ENCODE results near the gene SLC44A5. TPM values are rescaled to one million over a fixed set of nuclear protein-coding genes. Genes with fewer than 3 reads are reported as not detected.

SLC44A5 gene
- polyA plus RNA-seq, 3 donors = not detected

DNA sequence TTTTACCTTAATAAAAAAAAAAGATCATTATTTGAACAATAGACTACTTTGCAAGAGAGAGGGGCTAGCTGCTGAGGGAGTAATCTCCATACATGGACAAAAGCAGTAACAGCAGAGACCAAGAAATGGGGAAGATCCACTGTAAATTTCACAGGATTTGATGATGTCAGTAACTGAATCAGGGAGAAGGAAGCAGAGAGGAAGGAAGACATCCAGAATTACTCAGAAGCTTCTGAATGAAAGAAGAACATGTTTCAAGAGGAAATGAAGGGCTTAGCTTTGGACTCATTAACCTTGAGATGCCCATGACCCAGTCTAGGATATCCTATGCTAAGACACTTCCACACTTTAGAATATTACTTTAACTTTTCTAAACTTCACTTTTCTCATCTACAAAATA is 60.4 kb downstream of the SLC44A5 start:
- H3K27ac Mint-ChIP-seq = no peak overlapping the region
- intact Hi-C loops (cut with micrococcal nuclease) = no loop called here
- peaks cover 0 to 4% (median 0%) of the 10 kb centered on the region in 7 donors for H3K9me3 Mint-ChIP-seq
- Histone ChIP-seq H3K79me2 (ENCODE audit: insufficient read depth, low read length) (no peaks in the 10 kb centered on the region), H3K4me2 (replicated peaks; ENCODE audit: extremely low read depth, low read length, poor library complexity, severe bottlenecking) (no peak overlapping the region), H2AFZ (ENCODE audit: insufficient read depth, low read depth, low read length, poor library complexity, severe bottlenecking) (no peak overlapping the region), H3K4me3 (replicated peaks in 1 of 3; ENCODE audit: low read depth in 2 of 3, low read length in 3 of 3) (no peak overlapping the region), H4K20me1 (ENCODE audit: insufficient read depth, low read length) (no peaks in the 10 kb centered on the region), H3K27me3 (ENCODE audit: control insufficient read depth in 2 of 2, insufficient read depth in 2 of 2, low read length in 2 of 2) (no peaks in the 10 kb centered on the region), H3K4me1 (ENCODE audit: control insufficient read depth in 1 of 2, insufficient read depth in 2 of 2, low read length in 2 of 2) (no peaks in the 10 kb centered on the region), H3K9me3 (replicated peaks in 1 of 2; ENCODE audit: control insufficient read depth in 1 of 2, insufficient read depth in 1 of 2, low read length in 2 of 2) (peaks cover 3 to 7% of the 10 kb centered on the region in 2 donors), H3K9ac (ENCODE audit: insufficient read depth, low read length, poor library complexity, severe bottlenecking) (no peak overlapping the region), H3K36me3 (replicated peaks in 1 of 2; ENCODE audit: control insufficient read depth in 1 of 2, insufficient read depth in 2 of 2, low read length in 2 of 2) (no peaks in the 10 kb centered on the region), H3K27ac (ENCODE audit: low read depth in 1 of 2, low read length in 2 of 2) (no peak overlapping the region)
- no peaks in the 10 kb centered on the region for H3K36me3 Mint-ChIP-seq
- H3K4me3 Mint-ChIP-seq = no peak overlapping the region
- DNase-seq = no peak
- no peaks in the 10 kb centered on the region for H3K4me1 Mint-ChIP-seq
- H3K27me3 Mint-ChIP-seq (ENCODE audit: low read depth in 3 of 3) = peaks cover 0 to 1% (median 0%) of the 10 kb centered on the region in 3 donors
- TF ChIP-seq, protein P1, sequence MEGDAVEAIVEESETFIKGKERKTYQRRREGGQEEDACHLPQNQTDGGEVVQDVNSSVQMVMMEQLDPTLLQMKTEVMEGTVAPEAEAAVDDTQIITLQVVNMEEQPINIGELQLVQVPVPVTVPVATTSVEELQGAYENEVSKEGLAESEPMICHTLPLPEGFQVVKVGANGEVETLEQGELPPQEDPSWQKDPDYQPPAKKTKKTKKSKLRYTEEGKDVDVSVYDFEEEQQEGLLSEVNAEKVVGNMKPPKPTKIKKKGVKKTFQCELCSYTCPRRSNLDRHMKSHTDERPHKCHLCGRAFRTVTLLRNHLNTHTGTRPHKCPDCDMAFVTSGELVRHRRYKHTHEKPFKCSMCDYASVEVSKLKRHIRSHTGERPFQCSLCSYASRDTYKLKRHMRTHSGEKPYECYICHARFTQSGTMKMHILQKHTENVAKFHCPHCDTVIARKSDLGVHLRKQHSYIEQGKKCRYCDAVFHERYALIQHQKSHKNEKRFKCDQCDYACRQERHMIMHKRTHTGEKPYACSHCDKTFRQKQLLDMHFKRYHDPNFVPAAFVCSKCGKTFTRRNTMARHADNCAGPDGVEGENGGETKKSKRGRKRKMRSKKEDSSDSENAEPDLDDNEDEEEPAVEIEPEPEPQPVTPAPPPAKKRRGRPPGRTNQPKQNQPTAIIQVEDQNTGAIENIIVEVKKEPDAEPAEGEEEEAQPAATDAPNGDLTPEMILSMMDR (IDR thresholded peaks at IDR 0.05) = no peak

DNA sequence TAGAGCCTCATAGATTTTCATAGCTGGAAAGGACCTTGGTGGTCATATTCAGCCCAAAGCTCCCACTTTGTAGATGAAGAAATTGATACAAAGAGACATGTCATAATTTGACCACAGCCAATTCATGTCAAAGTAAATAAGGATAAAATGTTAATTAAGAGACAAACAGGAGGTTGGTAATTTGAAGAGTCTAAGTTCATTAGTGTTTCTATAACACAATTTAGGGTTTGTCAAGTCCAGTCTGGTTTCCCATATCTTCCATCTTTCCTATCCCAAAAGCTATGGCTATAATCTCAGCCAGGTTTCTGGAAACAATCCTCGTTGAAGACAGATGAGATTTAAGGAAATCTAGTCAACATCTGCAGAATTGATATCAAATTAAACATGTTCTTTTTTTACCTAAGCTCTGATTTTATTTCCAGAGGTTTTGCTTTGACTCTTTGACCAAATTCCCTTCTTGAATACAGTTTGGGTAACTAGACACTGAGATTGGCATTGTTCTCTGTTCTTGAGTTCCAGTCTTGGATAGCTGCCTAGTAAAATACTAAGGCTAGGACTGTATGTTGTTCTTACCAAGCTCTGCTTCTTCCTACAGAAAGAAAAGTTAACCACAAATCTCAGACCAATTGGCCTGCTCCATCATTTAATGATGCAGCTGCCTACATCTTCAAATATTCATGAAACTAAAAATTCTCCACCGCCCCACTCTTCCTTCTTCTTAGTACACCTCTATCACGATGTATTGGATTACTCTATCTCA is 62.0 kb downstream of the SLC44A5 start:
- Histone ChIP-seq H3K9me3 (replicated peaks in 1 of 2; ENCODE audit: control insufficient read depth in 1 of 2, insufficient read depth in 1 of 2, low read length in 2 of 2) (peaks cover 3 to 6% of the 10 kb centered on the region in 2 donors), H3K27ac (ENCODE audit: low read depth in 1 of 2, low read length in 2 of 2) (no peak overlapping the region), H3K36me3 (replicated peaks in 1 of 2; ENCODE audit: control insufficient read depth in 1 of 2, insufficient read depth in 2 of 2, low read length in 2 of 2) (no peaks in the 10 kb centered on the region), H3K4me3 (replicated peaks in 1 of 3; ENCODE audit: low read depth in 2 of 3, low read length in 3 of 3) (no peak overlapping the region), H4K20me1 (ENCODE audit: insufficient read depth, low read length) (no peaks in the 10 kb centered on the region), H3K4me1 (ENCODE audit: control insufficient read depth in 1 of 2, insufficient read depth in 2 of 2, low read length in 2 of 2) (no peaks in the 10 kb centered on the region), H3K4me2 (replicated peaks; ENCODE audit: extremely low read depth, low read length, poor library complexity, severe bottlenecking) (no peak overlapping the region), H3K9ac (ENCODE audit: insufficient read depth, low read length, poor library complexity, severe bottlenecking) (no peak overlapping the region), H2AFZ (ENCODE audit: insufficient read depth, low read depth, low read length, poor library complexity, severe bottlenecking) (no peak overlapping the region), H3K27me3 (ENCODE audit: control insufficient read depth in 2 of 2, insufficient read depth in 2 of 2, low read length in 2 of 2) (no peaks in the 10 kb centered on the region), H3K79me2 (ENCODE audit: insufficient read depth, low read length) (no peaks in the 10 kb centered on the region)
- H3K27me3 Mint-ChIP-seq (ENCODE audit: low read depth in 3 of 3) = peaks cover 0 to 1% (median 0%) of the 10 kb centered on the region in 3 donors
- intact Hi-C loops (cut with micrococcal nuclease) = no loop called here
- 90% methylated on average over 2 of the region's 3 CpGs for WGBS (ENCODE audit: insufficient coverage)
- H3K27ac Mint-ChIP-seq = no peak overlapping the region
- DNase-seq = no peak
- no peak overlapping the region for H3K4me3 Mint-ChIP-seq
- TF ChIP-seq, protein P1 (IDR thresholded peaks at IDR 0.05) = no peak
- H3K4me1 Mint-ChIP-seq = no peaks in the 10 kb centered on the region
- peaks cover 0 to 4% (median 0%) of the 10 kb centered on the region in 7 donors for H3K9me3 Mint-ChIP-seq
- no peaks in the 10 kb centered on the region for H3K36me3 Mint-ChIP-seq
